GM12873 (cell line): ENCODE results near the gene IFT81.

Experiments
- TF ChIP-seq, protein P1 (sequence below): IDR thresholded peaks from 2 replicates; pipeline ENCODE4 v1.5.1; 2012; ENCODE audit warnings: low read depth, mild to moderate bottlenecking, moderate library complexity, low read length, control low read depth; ENCODE audit not compliant: insufficient read depth; ENCODE audit errors: missing control alignments

IFT81 gene

DNA sequence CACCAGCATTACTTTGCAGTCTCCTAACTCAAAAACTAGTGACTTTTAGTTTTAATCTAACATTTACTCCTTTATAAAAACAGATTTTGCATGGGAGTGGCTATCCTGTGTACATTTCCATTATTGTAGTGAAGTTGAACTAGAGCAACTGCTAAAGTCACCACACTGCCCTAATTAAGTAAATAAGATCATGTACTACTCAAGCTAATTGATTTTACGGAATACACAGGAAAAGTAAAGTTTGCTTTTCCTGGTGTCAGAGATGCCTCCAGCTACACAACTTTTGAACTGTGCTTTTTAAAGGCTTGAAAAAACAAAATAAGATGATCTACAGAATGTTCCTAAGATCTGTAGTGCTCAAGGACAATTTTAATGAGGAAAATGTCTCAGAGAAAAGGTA lies 106.5 kb downstream of the IFT81 start:
- TF ChIP-seq, protein P1, sequence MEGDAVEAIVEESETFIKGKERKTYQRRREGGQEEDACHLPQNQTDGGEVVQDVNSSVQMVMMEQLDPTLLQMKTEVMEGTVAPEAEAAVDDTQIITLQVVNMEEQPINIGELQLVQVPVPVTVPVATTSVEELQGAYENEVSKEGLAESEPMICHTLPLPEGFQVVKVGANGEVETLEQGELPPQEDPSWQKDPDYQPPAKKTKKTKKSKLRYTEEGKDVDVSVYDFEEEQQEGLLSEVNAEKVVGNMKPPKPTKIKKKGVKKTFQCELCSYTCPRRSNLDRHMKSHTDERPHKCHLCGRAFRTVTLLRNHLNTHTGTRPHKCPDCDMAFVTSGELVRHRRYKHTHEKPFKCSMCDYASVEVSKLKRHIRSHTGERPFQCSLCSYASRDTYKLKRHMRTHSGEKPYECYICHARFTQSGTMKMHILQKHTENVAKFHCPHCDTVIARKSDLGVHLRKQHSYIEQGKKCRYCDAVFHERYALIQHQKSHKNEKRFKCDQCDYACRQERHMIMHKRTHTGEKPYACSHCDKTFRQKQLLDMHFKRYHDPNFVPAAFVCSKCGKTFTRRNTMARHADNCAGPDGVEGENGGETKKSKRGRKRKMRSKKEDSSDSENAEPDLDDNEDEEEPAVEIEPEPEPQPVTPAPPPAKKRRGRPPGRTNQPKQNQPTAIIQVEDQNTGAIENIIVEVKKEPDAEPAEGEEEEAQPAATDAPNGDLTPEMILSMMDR, result no peak

DNA sequence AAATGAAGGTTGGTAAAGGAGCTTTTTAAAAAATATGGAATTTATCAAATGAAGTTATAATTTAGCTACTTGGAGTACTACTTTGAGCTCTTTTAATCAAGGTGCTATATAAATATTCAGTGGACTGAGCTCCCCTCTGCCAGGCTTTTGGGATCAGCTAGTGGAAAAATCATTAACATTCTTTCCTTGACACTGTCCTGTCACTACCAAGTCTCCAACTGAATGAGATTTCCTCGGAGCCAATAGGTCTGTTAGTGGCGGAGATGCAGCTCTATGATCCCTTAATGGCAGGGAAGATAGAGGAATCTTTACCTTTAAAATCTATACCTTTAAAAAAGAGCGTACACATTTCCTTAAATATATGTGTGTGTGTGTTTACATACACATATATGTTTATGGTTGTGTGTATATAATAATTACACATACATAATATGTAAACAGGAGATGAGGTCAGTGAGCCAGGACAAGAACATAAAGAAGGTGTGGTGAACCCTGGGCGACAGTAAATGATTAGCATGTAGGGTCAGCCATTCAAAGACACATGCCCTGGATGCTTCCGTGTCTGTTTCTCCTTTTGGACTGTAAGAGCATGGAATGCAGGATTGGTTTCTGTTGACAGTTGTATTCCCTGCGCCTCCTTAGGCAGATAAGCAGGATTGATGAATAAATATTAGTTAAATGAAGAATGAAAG lies 109.2 kb downstream of the IFT81 start:
- TF ChIP-seq, protein P1, result no peak

DNA sequence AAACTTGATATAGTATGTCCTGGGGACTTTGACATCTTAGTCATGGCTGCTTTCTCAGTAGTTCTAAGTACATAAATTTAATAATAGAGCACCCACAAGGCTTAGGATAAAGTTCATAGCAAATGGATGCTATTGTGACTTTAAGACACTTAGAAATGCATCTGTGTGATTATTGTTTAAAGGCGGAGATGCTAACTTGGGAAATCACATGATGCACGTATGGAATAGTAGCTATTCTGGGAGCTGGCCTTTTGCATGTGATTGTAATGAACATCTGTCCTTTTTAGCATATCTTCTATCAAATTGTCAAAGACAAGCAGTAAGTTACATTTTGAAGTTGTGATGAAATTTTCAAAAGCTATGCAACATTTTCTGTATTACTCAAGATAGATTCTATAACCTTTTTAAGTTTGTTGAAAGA lies 110.2 kb downstream of the IFT81 start:
- TF ChIP-seq, protein P1, result no peak

DNA sequence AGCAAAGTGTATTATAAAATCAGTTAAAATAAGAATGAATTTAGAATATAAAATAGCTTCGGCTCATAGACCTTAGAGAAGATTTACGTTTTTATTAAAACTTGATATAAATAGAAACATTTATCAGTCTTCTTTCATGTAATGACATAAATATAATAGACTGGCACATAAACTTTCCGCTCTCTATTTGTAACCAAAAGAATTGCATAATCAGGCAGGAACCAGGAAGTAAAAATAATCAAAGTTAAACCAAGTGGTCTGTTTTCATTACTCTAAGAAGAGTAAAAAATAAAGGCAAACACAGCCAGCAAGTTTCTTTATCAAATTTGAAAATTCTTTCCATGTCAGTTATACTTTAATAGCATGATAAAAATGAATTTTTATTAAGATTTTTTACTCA lies 110.6 kb downstream of the IFT81 start:
- TF ChIP-seq, protein P1, result no peak

DNA sequence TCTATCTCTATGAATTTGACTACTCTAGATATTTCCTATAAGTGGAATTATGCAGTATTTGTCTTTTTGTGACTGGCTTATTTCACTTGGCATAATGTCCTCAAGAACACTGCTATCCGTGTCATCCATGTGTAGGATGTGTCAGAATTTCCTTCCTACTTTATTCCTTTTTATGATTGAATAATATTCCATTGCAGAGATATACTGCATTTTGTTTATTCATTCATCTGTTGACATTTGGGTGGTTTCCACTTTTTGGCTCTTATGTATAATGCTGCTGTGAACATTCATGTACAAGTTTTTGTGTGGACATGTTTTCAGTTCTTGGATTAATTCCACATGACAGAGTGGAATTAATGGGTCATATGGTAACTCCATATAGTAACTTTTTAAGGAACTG lies 111.2 kb downstream of the IFT81 start:
- TF ChIP-seq, protein P1, result no peak

DNA sequence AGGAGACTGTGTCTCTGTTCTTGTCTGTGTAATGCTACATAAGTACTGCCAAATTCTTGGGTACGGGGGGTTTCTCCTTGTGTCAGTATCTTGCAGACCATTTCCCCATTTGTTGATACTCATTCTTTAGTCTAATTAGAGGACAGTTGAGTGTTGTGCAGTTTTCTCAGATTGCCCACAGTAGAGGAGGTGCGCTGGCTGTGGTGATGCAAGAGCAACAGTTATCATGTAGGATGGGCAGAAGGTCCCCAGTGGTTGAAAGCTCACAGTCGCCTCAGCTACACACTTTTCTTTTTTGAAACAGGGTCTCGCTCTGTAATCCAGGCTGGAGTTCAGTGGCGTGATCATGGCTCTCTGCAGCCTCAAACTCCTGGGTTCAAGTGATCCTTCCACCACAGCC lies 119.1 kb downstream of the IFT81 start:
- TF ChIP-seq, protein P1, result no peak

DNA sequence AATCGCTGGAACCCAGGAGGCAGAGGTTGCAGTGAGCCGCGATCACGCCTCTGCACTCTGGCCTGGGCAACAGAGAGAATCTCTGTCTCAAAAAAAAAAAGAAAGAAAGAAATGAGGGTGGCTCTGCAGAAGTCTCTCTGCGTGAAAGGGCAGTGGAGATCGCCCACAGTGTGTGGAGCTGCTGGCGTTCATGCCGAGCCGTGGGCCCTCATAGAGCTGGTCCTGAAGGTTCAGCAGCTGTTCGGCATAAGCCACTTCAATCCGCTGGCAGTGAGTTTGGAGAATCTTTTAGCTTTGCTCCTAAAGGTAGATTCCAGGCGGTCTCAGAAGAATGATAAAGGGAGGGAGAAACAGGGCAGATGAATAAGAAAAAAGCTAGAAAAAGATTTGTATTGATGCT lies 120.2 kb downstream of the IFT81 start:
- TF ChIP-seq, protein P1, result no peak
